A549 (cell line): ENCODE results near the gene TCAP. TPM values are rescaled to one million over a fixed set of nuclear protein-coding genes. Genes with fewer than 3 reads are reported as not detected.

Experiments used
- ATAC-seq, 2 experiments: fragments of 200-7000 bp in 1 of 2; fragments of >200 bp in 1 of 2; cut with Nextera tagmentation in 1 of 2; cut with Tn5 transposase in 1 of 2; 3 replicates each; pipeline versions ENCODE4 v1.8.0 to v1.9.1; 2018 to 2020; ENCODE audit warnings: mild to moderate bottlenecking in 1 of 2, moderate library complexity in 1 of 2
- CTCF ChIA-PET: fragments of 300-600 bp; sonication (Branson Sonifier 250); formaldehyde crosslinking; extraction: SDS; loops from one replicate; lab custom pipeline; 2021; ENCODE audit warnings: antibody characterized with exemption, inconsistent platforms; lab: Yijun Ruan, JAX
- POLR2A ChIA-PET: fragments of 350-600 bp; formaldehyde crosslinking; extraction: SDS; loops from one replicate; lab custom pipeline; 2021; ENCODE audit warnings: antibody characterized with exemption, inconsistent platforms; lab: Yijun Ruan, JAX
- DNase-seq, 2 experiments: peaks; one replicate each; pipeline versions ENCODE4 v3.0.0 to v3.0.0-alpha.2; 2011 to 2016; ENCODE audit warnings: low read depth in 1 of 2, low spot score in 1 of 2
- FAIRE-seq: peaks from 2 replicates; lab custom pipeline; 2011; peaks lifted over from hg19 to GRCh38; lab: Jason Lieb, UNC
- H3K27ac ChIP-seq, 2 experiments: fragments of >200 bp; sonication (Bioruptor Twin); formaldehyde crosslinking; 3 replicates each; pipeline ENCODE4 v1.5.1; 2016 to 2017
- H3K4me1 ChIP-seq: fragments of >200 bp; sonication (Bioruptor Twin); formaldehyde crosslinking; 3 replicates; pipeline ENCODE4 v1.6.1; 2016
- H3K4me2 ChIP-seq: fragments of >200 bp; sonication (Bioruptor Twin); formaldehyde crosslinking; 3 replicates; pipeline ENCODE4 v1.6.1; 2016
- H3K4me3 ChIP-seq: fragments of >200 bp; sonication (Bioruptor Twin); formaldehyde crosslinking; 3 replicates; pipeline ENCODE4 v1.5.1; 2016
- H3K9me3 ChIP-seq: fragments of >200 bp; sonication (Bioruptor Twin); formaldehyde crosslinking; 3 replicates; pipeline ENCODE4 v1.6.1; 2016
- CBX2 ChIP-seq: fragments of 200-600 bp; sonication (generic); IDR thresholded peaks from 2 replicates; pipeline ENCODE4 v1.6.1; 2016; ENCODE audit warnings: low read depth, mild to moderate bottlenecking, borderline replicate concordance
- CHD2 ChIP-seq: fragments of 150-350 bp; IDR thresholded peaks from 2 replicates; pipeline ENCODE4 v1.6.1; 2014; ENCODE audit warnings: low read length; ENCODE audit not compliant: partially characterized antibody
- CTCF ChIP-seq: fragments of >200 bp; sonication (Bioruptor Twin); formaldehyde crosslinking; IDR thresholded peaks from 3 replicates; pipeline ENCODE4 v1.5.1; 2016
- EHF ChIP-seq: fragments of 250-450 bp; sonication (Bioruptor Pico); IDR thresholded peaks from 2 replicates; pipeline ENCODE4 v1.5.0; 2020; ENCODE audit warnings: mild to moderate bottlenecking
- HOXA7 ChIP-seq: fragments of 250-450 bp; sonication (Bioruptor Pico); IDR thresholded peaks from 2 replicates; pipeline ENCODE4 v1.5.0; 2020; ENCODE audit warnings: mild to moderate bottlenecking, moderate library complexity
- HOXB13 ChIP-seq: fragments of 250-450 bp; sonication (Bioruptor Pico); IDR thresholded peaks from 2 replicates; pipeline ENCODE4 v1.5.0; 2020; ENCODE audit warnings: low read depth, mild to moderate bottlenecking, moderate library complexity
- KDM5A ChIP-seq: fragments of 200-600 bp; sonication (generic); IDR thresholded peaks from 2 replicates; pipeline ENCODE4 v1.6.1; 2016; ENCODE audit warnings: antibody characterized with exemption, mild to moderate bottlenecking
- MAX ChIP-seq: IDR thresholded peaks from 2 replicates; pipeline ENCODE4 v1.6.1; 2012
- PHF8 ChIP-seq: fragments of 200-600 bp; sonication (generic); IDR thresholded peaks from 2 replicates; pipeline ENCODE4 v1.6.1; 2016; ENCODE audit warnings: low read depth, mild to moderate bottlenecking, antibody characterized with exemption, moderate library complexity, borderline replicate concordance
- POLR2A ChIP-seq: IDR thresholded peaks from 2 replicates; pipeline ENCODE4 v1.6.1; 2012; ENCODE audit warnings: mild to moderate bottlenecking, low read length
- RARB ChIP-seq: fragments of 250-450 bp; sonication (Bioruptor Pico); IDR thresholded peaks from 2 replicates; pipeline ENCODE4 v1.8.0; 2021; ENCODE audit warnings: mild to moderate bottlenecking, moderate library complexity
- SREBF2 ChIP-seq: fragments of 450-650 bp; IDR thresholded peaks from 2 replicates; pipeline ENCODE4 v1.6.1; 2014; ENCODE audit warnings: mild to moderate bottlenecking, moderate library complexity
- ZC3H11A ChIP-seq: fragments of 450-650 bp; IDR thresholded peaks from 2 replicates; pipeline ENCODE4 v1.6.1; 2014; ENCODE audit warnings: antibody characterized with exemption, mild to moderate bottlenecking
- ZSCAN20 ChIP-seq: fragments of 250-450 bp; sonication (Bioruptor Pico); IDR thresholded peaks from 2 replicates; pipeline ENCODE4 v1.8.0; 2022; ENCODE audit warnings: mild to moderate bottlenecking, moderate library complexity
- whole genome bisulfite sequencing: methylation state at CpG from one replicate; pipeline ENCODE4 v1.1.6; 2017; ENCODE audit errors: missing lambda C conversion rate; 5-methylcytosine and 5-hydroxymethylcytosine counted together
- polyA plus RNA-seq, 4 experiments: library from polyadenylated mRNA; depleted of rRNA in 3 of 4; stranded (reverse); fragments of >200 nt; fragmentation: RNase III in 1 of 4; extraction: RNeasy Plus Mini Kit Qiagen cat#74134 plus additional on column Dnase treatment in 1 of 4; gene quantifications; 2 replicates in 3 of 4; 3 replicates in 1 of 4; pipeline ENCODE4 v1.2.3, GENCODE V29; 2011 to 2017
- TF ChIP-seq, protein P1 (sequence below): IDR thresholded peaks from 2 replicates; pipeline ENCODE4 v1.6.1; 2012
- TF ChIP-seq, protein P2 (sequence below): fragments of 250-450 bp; sonication (Bioruptor Pico); IDR thresholded peaks from 2 replicates; pipeline ENCODE4 v1.5.0; 2020; ENCODE audit warnings: low read depth, mild to moderate bottlenecking, moderate library complexity
- TF ChIP-seq, protein P3 (sequence below): fragments of 150-350 bp; IDR thresholded peaks from 2 replicates; pipeline ENCODE4 v1.6.1; 2014; ENCODE audit warnings: low read depth, mild to moderate bottlenecking, low read length
- TF ChIP-seq, protein P4 (sequence below): fragments of 450-650 bp; IDR thresholded peaks from 2 replicates; pipeline ENCODE4 v1.6.1; 2014; ENCODE audit warnings: antibody characterized with exemption

TCAP gene
- polyA plus RNA-seq, 2 of the 4 experiments (the other 2 are of a cell fraction): 0.41 to 1.2 TPM

DNA sequence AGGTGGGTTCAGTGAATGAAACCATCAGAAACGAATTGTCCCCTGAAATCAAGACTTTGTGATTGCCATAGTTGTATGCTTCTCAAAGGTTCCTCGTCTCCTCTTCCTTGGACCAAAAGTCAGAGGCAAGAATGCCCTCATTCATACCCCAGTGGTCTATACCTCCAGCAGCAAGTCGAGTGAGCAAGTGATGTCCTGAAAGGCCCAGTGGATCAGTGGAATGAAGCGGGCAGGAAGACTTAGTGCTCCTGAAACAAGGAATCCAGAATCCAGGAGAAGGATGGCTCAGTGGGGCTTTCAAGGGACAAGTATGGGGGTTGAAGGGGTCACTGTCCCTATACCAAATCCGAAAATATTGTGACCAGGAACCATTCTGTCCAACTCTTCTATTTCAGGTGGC is 29.4 kb downstream of the TCAP start:
- Histone ChIP-seq H3K9me3 (no peaks in the 10 kb centered on the region), H3K27ac (no peak overlapping the region), H3K4me3 (no peak overlapping the region)
- no peak for FAIRE-seq
- 69% methylated on average over 5 of the region's 5 CpGs for WGBS
- TF ChIP-seq KDM5A (no peak), MAX (no peak)
- TF ChIP-seq, all 56 proteins: peak for 0
- H3K4me1 ChIP-seq: peaks cover 16% of the 10 kb centered on the region
- no peak overlapping the region for H3K4me2 ChIP-seq
- DNase-seq: no peak
- POLR2A ChIA-PET: no interaction called here
- CTCF ChIA-PET: interaction anchor here (0.6 to 50.7 kb wide), 6 partner anchors 16 to 57 kb away, joined by 4 to 1391 read pairs (median 10); partner anchors contain the start of genes MIEN1, PNMT, PPP1R1B and STARD3
- no peak for ATAC-seq

- no peak overlapping the region for H3K27ac ChIP-seq
- no peak for FAIRE-seq
- WGBS: 80% methylated on average over 2 of the region's 2 CpGs
- ChIA-PET CTCF (interaction anchor here (0.6 to 50.7 kb wide), 8 partner anchors 13 to 58 kb away, joined by 3 to 1391 read pairs (median 8); partner anchors contain the start of genes MIEN1, PNMT, PPP1R1B and STARD3), POLR2A (interaction anchor here (0.6 kb wide), 1 partner anchor 36 kb away, joined by 7 read pairs; no protein-coding TSS in a partner anchor)
- DNase-seq: no peak
- H3K4me2 ChIP-seq: 0 out of 3 replicates have a peak overlapping the region, but pooled peaks have one; percentile 0
- H3K9me3 ChIP-seq: no peaks in the 10 kb centered on the region
- H3K4me1 ChIP-seq: peaks cover 16% of the 10 kb centered on the region
- ATAC-seq: no peak
- no peak overlapping the region for H3K4me3 ChIP-seq
- TF ChIP-seq EHF (CRISPR knock-in tag) (no peak), ZC3H11A (no peak), ZSCAN20 (CRISPR knock-in tag) (no peak), RARB (CRISPR knock-in tag) (no peak)
- TF ChIP-seq, protein P1, sequence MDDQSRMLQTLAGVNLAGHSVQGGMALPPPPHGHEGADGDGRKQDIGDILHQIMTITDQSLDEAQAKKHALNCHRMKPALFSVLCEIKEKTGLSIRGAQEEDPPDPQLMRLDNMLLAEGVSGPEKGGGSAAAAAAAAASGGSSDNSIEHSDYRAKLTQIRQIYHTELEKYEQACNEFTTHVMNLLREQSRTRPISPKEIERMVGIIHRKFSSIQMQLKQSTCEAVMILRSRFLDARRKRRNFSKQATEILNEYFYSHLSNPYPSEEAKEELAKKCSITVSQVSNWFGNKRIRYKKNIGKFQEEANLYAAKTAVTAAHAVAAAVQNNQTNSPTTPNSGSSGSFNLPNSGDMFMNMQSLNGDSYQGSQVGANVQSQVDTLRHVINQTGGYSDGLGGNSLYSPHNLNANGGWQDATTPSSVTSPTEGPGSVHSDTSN: no peak
- TF ChIP-seq, protein P2, sequence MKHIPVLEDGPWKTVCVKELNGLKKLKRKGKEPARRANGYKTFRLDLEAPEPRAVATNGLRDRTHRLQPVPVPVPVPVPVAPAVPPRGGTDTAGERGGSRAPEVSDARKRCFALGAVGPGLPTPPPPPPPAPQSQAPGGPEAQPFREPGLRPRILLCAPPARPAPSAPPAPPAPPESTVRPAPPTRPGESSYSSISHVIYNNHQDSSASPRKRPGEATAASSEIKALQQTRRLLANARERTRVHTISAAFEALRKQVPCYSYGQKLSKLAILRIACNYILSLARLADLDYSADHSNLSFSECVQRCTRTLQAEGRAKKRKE (CRISPR knock-in tag): no peak
- TF ChIP-seq, all 56 proteins: peak for 0
These were observed 29.9 kb downstream of the TCAP start for GRCh38 chr17:39695089-39695474.

GRCh38 chr17:39696731-39697130 is 31.6 kb downstream of the TCAP start:
- no peak for TF ChIP-seq SREBF2
- no peak for TF ChIP-seq HOXA7 (CRISPR knock-in tag)
- TF ChIP-seq CBX2: no peak
- TF ChIP-seq RARB (CRISPR knock-in tag): no peak
- TF ChIP-seq, protein P3, sequence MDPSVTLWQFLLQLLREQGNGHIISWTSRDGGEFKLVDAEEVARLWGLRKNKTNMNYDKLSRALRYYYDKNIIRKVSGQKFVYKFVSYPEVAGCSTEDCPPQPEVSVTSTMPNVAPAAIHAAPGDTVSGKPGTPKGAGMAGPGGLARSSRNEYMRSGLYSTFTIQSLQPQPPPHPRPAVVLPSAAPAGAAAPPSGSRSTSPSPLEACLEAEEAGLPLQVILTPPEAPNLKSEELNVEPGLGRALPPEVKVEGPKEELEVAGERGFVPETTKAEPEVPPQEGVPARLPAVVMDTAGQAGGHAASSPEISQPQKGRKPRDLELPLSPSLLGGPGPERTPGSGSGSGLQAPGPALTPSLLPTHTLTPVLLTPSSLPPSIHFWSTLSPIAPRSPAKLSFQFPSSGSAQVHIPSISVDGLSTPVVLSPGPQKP: no peak
- TF ChIP-seq, protein P4, sequence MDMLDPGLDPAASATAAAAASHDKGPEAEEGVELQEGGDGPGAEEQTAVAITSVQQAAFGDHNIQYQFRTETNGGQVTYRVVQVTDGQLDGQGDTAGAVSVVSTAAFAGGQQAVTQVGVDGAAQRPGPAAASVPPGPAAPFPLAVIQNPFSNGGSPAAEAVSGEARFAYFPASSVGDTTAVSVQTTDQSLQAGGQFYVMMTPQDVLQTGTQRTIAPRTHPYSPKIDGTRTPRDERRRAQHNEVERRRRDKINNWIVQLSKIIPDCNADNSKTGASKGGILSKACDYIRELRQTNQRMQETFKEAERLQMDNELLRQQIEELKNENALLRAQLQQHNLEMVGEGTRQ: no peak
- no peak for TF ChIP-seq PHF8
- TF ChIP-seq CTCF: no peak
- TF ChIP-seq CHD2: no peak
- no peak for TF ChIP-seq HOXB13 (CRISPR knock-in tag)
- no peak for TF ChIP-seq POLR2A
- 78% methylated on average over 6 of the region's 6 CpGs for WGBS
- ATAC-seq (no peak), FAIRE-seq (no peak), DNase-seq (no peak)
- POLR2A ChIA-PET: interaction anchor here (1.4 kb wide), 1 partner anchor 33 kb away, joined by 8 read pairs; the partner anchor contains the start of gene MIEN1
- CTCF ChIA-PET: interaction anchor here (0.6 to 50.7 kb wide), 7 partner anchors 9 to 59 kb away, joined by 3 to 1391 read pairs (median 4); partner anchors contain the start of genes PGAP3, PNMT, PPP1R1B and STARD3
- no peak overlapping the region for H3K4me3 ChIP-seq
- no peak overlapping the region for H3K27ac ChIP-seq
- H3K4me2 ChIP-seq: no peak overlapping the region
- no peaks in the 10 kb centered on the region for H3K9me3 ChIP-seq
- peaks cover 28% of the 10 kb centered on the region for H3K4me1 ChIP-seq
